Kidney glomerular epithelial cell (primary cell): ENCODE results near the gene MMP26.
"Not testable (repeated sequence)": the region's sequence is repeated elsewhere in the genome, so short reads cannot be mapped to it uniquely, and the experiment has no call there.

Experiments used
- DNase-seq: peaks from one replicate; lab custom pipeline; 2025; lab: John Stamatoyannopoulos, UW

The MMP26 gene

DNA sequence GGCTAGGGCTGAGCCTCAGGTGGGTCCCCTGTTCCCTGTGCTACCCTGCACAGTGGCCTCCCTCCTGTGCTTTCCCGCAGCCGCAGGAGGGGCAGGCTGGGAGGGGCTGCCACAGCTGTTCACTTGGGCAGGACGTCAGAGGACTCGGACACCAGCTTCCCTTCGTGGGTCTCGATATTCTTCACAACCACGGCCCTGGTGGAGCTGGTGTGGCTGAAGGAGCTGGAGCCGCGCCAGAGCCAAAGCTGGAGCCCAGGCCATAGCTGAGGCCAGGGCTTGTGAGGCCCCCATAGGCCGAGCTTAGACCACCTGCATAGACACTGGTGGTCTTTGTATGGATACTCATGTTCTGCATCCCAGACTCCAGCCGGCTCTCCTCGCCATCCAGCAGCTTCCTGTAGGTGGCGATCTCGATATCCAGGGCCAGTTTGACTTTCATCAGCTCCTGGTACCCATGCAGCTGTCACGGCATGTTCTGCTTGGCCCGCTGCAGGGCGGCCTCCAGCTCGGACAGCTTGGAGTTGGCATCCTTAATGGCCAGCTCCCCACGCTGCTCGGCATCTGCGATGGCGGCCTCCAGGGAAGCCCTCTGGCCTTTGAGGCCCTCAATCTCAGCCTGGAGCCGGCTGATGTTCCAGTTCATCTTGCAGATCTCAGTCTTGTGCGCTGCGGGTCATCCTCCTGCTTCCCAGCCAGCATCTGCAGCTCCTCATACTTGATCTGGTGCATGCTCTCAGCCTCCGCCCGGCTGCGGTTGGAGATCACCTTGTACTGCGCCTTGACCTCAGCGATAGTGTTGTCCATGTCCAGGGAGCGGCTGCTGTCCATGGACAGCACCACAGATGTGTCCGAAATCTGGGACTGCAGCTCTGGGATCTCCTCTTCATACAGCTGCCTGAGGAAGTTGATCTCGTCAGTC lies 18.3 kb downstream of the MMP26 start:
- not testable (repeated sequence) for DNase-seq

GRCh38 chr11:4727171-4727570 lies 22.6 kb downstream of the MMP26 start:
- DNase-seq, result no peak

GRCh38 chr11:4740735-4741134 lies 36.2 kb downstream of the MMP26 start:
- no peak for DNase-seq

GRCh38 chr11:4748438-4748837 lies 43.9 kb downstream of the MMP26 start:
- DNase-seq, result no peak

- DNase-seq, result no peak
Measured at GRCh38 chr11:4751201-4751600, 46.6 kb downstream of the MMP26 start.
